ENCODE results near the gene BRD7. TPM values are rescaled to one million over a fixed set of nuclear protein-coding genes. Genes with fewer than 3 reads are reported as not detected.

The BRD7 gene
- total and polyA plus RNA-seq, 7 donors = 34.2 to 56.4 (median 52.0) TPM

DNA sequence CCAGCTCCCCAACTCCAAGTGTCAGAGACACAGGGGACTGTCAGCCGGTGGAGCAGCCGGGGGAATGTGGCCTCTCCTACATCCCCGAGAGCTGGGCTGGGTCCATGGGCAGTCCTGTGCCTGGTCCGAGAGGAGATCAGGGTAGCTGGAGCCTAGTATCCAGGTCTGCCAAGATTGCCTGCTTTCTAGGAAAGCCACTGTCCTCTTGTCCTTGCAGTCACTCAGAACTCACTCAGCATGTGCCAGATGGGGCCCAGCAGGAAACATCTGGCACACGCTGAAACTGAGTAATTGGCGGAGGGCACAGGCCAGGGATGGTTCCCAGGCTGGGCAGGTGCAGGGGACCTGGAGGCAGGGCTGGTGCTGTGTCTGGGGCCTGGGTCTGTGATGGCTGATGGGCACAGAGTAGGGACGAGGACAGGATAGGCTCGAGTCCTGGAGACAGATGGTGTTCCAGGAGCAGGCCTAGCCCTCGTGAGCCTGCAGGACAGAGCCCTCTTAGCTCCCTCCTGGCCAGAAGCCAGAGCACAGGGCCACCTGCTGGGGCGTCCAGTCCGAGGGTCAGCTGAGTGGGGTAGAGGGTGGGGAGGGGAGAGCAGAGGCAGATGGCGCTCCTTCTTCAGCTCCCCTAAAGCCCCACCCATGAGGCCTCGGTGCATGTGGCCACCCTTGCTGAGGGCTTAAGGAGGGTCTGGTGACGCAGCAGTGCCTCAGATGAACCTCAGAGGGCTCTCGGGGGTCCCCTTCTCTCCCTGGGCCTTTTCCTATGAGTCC, 71.3 kb downstream of the BRD7 start:
- Histone ChIP-seq H3K4me3 (no peak overlapping the region), H3K27me3 (no peaks in the 10 kb centered on the region), H3K36me3 (peaks cover 0 to 6% (median 2%) of the 10 kb centered on the region in 4 donors), H3K4me1 (no peaks in the 10 kb centered on the region), H3K9me3 (no peaks in the 10 kb centered on the region), H3K27ac (no peak overlapping the region)
- peak; percentile 63 for DNase-seq
- 70 to 79% methylated on average over 15 of the region's 15 CpGs for WGBS, 2 donors
- intact Hi-C loops (cut with DNase I) = no loop called here
- no peak for TF ChIP-seq POLR2AphosphoS5 (IDR thresholded peaks at IDR 0.05)
- TF ChIP-seq EP300 (IDR thresholded peaks at IDR 0.05) = no peak
- TF ChIP-seq, protein P1, sequence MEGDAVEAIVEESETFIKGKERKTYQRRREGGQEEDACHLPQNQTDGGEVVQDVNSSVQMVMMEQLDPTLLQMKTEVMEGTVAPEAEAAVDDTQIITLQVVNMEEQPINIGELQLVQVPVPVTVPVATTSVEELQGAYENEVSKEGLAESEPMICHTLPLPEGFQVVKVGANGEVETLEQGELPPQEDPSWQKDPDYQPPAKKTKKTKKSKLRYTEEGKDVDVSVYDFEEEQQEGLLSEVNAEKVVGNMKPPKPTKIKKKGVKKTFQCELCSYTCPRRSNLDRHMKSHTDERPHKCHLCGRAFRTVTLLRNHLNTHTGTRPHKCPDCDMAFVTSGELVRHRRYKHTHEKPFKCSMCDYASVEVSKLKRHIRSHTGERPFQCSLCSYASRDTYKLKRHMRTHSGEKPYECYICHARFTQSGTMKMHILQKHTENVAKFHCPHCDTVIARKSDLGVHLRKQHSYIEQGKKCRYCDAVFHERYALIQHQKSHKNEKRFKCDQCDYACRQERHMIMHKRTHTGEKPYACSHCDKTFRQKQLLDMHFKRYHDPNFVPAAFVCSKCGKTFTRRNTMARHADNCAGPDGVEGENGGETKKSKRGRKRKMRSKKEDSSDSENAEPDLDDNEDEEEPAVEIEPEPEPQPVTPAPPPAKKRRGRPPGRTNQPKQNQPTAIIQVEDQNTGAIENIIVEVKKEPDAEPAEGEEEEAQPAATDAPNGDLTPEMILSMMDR (IDR thresholded peaks at IDR 0.05) = no peak
- TF ChIP-seq POLR2A (IDR thresholded peaks at IDR 0.05) = no peak

DNA sequence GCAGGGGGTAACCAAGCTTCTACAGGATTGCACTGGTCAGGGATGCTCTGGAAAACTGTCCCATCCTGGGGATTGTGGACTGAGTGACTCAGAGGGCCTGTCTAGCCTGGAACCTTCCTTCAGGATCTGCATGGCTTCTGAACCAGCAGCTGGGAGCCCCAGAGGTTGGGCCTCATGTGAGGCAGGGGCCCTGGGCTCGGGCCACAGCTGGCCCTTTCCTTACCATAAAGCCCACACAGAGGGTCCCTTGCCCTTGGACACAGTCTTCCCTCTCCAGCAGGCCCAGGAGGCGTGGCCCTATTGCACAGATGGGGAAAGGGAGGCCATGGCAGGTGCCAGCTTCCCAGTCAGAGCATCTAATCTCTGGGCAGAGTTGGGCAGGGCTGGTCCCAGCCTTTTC, 72.0 kb downstream of the BRD7 start:
- WGBS, 2 donors = 80 to 95% methylated on average over 2 of the region's 2 CpGs
- DNase-seq = peak; percentile 32
- H3K27ac ChIP-seq = no peak overlapping the region
- no peaks in the 10 kb centered on the region for H3K9me3 ChIP-seq
- intact Hi-C loops (cut with DNase I) = no loop called here
- peaks cover 0 to 6% (median 2%) of the 10 kb centered on the region in 4 donors for H3K36me3 ChIP-seq
- no peak for TF ChIP-seq POLR2AphosphoS5 (IDR thresholded peaks at IDR 0.05)
- TF ChIP-seq, protein P1 (IDR thresholded peaks at IDR 0.05) = no peak
- no peak for TF ChIP-seq EP300 (IDR thresholded peaks at IDR 0.05)
- TF ChIP-seq POLR2A (IDR thresholded peaks at IDR 0.05) = no peak
- no peaks in the 10 kb centered on the region for H3K27me3 ChIP-seq
- H3K4me3 ChIP-seq = no peak overlapping the region
- H3K4me1 ChIP-seq = no peaks in the 10 kb centered on the region

DNA sequence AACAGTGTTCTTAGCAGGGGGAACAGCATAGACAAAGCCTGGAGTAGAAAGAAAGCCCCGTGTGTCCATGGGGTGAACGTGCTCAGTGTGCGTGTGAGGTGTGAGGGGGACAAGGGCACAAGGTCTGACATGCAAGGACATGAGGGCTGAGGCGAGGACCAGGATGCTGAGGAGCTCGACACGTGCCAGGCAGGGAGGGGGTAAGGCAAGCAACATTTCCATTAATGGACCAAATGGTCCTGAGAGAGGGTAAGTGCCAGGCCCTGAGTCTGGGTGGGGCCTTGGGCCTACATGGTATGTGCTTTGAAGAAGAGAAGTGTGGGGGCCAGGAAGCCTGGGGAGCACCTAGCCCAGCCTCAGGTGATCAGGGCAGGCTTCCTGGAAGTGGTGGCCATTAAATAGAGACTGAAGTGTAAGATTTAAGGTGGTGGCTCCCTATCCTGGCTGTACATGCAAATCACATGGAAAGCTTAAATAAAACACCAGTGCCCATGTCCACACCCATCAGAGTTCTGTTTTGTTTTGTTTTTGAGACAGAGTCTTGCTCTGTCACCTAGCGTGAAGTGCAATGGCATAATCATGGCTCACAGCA, 73.2 kb downstream of the BRD7 start:
- Histone ChIP-seq H3K27ac (no peak overlapping the region), H3K4me1 (no peaks in the 10 kb centered on the region), H3K36me3 (peaks cover 0 to 6% (median 2%) of the 10 kb centered on the region in 4 donors), H3K9me3 (no peaks in the 10 kb centered on the region), H3K4me3 (no peak overlapping the region), H3K27me3 (no peaks in the 10 kb centered on the region)
- DNase-seq = no peak
- intact Hi-C loops (cut with DNase I) = no loop called here
- TF ChIP-seq POLR2A (IDR thresholded peaks at IDR 0.05) (no peak), EP300 (IDR thresholded peaks at IDR 0.05) (no peak), POLR2AphosphoS5 (IDR thresholded peaks at IDR 0.05) (no peak)
- TF ChIP-seq, protein P1 (IDR thresholded peaks at IDR 0.05) = no peak
- WGBS, 2 donors = 96 to 97% methylated on average over 7 of the region's 7 CpGs

DNA sequence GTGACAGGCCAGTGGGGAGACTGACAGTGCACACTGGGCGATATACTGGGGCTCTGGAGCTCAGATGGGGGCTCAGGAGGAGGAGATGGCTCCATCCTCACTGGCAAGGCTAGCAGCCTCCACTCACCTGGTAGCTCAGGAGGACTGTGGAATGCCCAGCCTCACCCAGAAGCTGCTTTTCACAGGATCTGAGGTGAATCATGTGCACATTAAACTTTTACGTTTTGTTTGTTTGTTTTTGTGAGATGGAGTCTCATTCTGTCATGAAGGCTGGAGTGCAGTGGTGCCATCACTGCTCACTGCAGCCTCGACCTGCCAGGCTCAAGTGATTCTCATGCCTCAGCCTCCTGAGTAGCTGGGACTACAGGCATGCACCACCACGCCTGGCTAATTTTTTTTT, 73.8 kb downstream of the BRD7 start:
- H3K36me3 ChIP-seq = peaks cover 0 to 6% (median 2%) of the 10 kb centered on the region in 4 donors
- TF ChIP-seq POLR2A (IDR thresholded peaks at IDR 0.05) (no peak), POLR2AphosphoS5 (IDR thresholded peaks at IDR 0.05) (no peak), EP300 (IDR thresholded peaks at IDR 0.05) (no peak)
- TF ChIP-seq, protein P1 (IDR thresholded peaks at IDR 0.05) = no peak
- no peaks in the 10 kb centered on the region for H3K4me1 ChIP-seq
- DNase-seq = no peak
- 73 to 85% methylated on average over 4 of the region's 4 CpGs for WGBS, 2 donors
- intact Hi-C loops (cut with DNase I) = no loop called here
- no peak overlapping the region for H3K4me3 ChIP-seq
- no peak overlapping the region for H3K27ac ChIP-seq
- H3K27me3 ChIP-seq = no peaks in the 10 kb centered on the region
- H3K9me3 ChIP-seq = no peaks in the 10 kb centered on the region

Data from sigmoid colon (tissue), 7 donors.